ENCODE data around the gene ACSL1.

DNA sequence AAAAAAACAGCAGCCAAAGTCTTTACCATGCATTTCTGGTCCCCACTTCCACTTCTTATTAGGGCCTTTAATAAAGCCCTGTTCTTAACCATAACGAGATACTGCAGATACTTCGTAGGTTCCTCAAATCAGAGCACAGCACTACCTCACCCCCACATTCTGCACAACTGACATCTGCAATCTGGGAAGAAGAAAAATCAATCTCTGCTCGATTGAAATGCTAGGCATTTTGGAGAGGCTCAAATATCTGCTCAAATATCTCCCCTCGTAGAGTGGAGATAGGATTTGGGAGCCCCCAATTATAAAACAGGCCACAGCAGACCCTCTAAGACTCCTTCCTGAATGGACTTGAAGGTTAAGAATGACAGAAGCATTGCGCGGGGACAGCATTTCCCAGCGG is 51.6 kb downstream of the ACSL1 start:
- TF ChIP-seq, protein P1, sequence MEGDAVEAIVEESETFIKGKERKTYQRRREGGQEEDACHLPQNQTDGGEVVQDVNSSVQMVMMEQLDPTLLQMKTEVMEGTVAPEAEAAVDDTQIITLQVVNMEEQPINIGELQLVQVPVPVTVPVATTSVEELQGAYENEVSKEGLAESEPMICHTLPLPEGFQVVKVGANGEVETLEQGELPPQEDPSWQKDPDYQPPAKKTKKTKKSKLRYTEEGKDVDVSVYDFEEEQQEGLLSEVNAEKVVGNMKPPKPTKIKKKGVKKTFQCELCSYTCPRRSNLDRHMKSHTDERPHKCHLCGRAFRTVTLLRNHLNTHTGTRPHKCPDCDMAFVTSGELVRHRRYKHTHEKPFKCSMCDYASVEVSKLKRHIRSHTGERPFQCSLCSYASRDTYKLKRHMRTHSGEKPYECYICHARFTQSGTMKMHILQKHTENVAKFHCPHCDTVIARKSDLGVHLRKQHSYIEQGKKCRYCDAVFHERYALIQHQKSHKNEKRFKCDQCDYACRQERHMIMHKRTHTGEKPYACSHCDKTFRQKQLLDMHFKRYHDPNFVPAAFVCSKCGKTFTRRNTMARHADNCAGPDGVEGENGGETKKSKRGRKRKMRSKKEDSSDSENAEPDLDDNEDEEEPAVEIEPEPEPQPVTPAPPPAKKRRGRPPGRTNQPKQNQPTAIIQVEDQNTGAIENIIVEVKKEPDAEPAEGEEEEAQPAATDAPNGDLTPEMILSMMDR (IDR thresholded peaks at IDR 0.05; ENCODE audit: insufficient read depth, low read length), result no peak
- TF ChIP-seq, protein P2, sequence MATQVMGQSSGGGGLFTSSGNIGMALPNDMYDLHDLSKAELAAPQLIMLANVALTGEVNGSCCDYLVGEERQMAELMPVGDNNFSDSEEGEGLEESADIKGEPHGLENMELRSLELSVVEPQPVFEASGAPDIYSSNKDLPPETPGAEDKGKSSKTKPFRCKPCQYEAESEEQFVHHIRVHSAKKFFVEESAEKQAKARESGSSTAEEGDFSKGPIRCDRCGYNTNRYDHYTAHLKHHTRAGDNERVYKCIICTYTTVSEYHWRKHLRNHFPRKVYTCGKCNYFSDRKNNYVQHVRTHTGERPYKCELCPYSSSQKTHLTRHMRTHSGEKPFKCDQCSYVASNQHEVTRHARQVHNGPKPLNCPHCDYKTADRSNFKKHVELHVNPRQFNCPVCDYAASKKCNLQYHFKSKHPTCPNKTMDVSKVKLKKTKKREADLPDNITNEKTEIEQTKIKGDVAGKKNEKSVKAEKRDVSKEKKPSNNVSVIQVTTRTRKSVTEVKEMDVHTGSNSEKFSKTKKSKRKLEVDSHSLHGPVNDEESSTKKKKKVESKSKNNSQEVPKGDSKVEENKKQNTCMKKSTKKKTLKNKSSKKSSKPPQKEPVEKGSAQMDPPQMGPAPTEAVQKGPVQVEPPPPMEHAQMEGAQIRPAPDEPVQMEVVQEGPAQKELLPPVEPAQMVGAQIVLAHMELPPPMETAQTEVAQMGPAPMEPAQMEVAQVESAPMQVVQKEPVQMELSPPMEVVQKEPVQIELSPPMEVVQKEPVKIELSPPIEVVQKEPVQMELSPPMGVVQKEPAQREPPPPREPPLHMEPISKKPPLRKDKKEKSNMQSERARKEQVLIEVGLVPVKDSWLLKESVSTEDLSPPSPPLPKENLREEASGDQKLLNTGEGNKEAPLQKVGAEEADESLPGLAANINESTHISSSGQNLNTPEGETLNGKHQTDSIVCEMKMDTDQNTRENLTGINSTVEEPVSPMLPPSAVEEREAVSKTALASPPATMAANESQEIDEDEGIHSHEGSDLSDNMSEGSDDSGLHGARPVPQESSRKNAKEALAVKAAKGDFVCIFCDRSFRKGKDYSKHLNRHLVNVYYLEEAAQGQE (IDR thresholded peaks at IDR 0.05; ENCODE audit: insufficient replicate concordance, low read depth), result no peak
- no peak for TF ChIP-seq GABPA (IDR thresholded peaks at IDR 0.05; ENCODE audit: low read depth)
- TF ChIP-seq POLR2AphosphoS5 (IDR thresholded peaks at IDR 0.05; ENCODE audit: low read depth), result no peak

Data from HL-60 (cell line).